ENCODE measurements around the gene GPR25. TPM values are rescaled to one million over a fixed set of nuclear protein-coding genes. Genes with fewer than 3 reads are reported as not detected.
A peak's percentile ranks its signal among the peaks of the same experiment; 100 is the strongest.
"Not testable (repeated sequence)": the region's sequence is repeated elsewhere in the genome, so short reads cannot be mapped to it uniquely, and the experiment has no call there.

GPR25 gene
- total RNA-seq, 4 donors from 2014 or later = 1.3 TPM; not detected in 3

GRCh38 chr1:200911361-200911760, 38.6 kb downstream of the GPR25 start:
- Histone ChIP-seq H3K27me3 (peaks cover 0 to 6% (median 0%) of the 10 kb centered on the region in 4 donors), H3K4me1 (peaks cover 23 to 75% (median 30%) of the 10 kb centered on the region in 3 donors), H3K27ac (peak overlapping the region in 2 of 4 donors; percentile 35 to 83), H3K4me3 (no peak overlapping the region), H3K9me3 (no peaks in the 10 kb centered on the region), H3K36me3 (peaks cover 0 to 39% (median 13%) of the 10 kb centered on the region in 3 donors)
- DNase-seq = no peak
- TF ChIP-seq CTCF (IDR thresholded peaks at IDR 0.05) (no peak), POLR2A (IDR thresholded peaks at IDR 0.05) (no peak)
- intact Hi-C loops (cut with DNase I) = no loop called here
- WGBS, 2 donors = 75 to 80% methylated on average over 13 to 16 of the region's 24 CpGs

- H3K27me3 ChIP-seq; H3K9me3 ChIP-seq; DNase-seq; H3K4me3 ChIP-seq; intact Hi-C loops (cut with DNase I): not testable (repeated sequence)
- Histone ChIP-seq H3K36me3 (peaks cover 0 to 39% (median 13%) of the 10 kb centered on the region in 3 donors), H3K27ac (peak overlapping the region; percentile 52 to 83 (median 78)), H3K4me1 (peaks cover 17 to 75% (median 30%) of the 10 kb centered on the region in 3 donors)
- WGBS, 2 donors = 20 to 46% methylated on average over 2 of the region's 21 CpGs
Observed at GRCh38 chr1:200911936-200912335, 39.2 kb downstream of the GPR25 start.

- Histone ChIP-seq H3K4me3 (no peak overlapping the region), H3K4me1 (peaks cover 16 to 71% (median 29%) of the 10 kb centered on the region in 3 donors), H3K27me3 (peaks cover 0 to 6% (median 0%) of the 10 kb centered on the region in 4 donors), H3K9me3 (no peaks in the 10 kb centered on the region), H3K27ac (peak overlapping the region; percentile 52 to 83 (median 78)), H3K36me3 (peaks cover 0 to 39% (median 13%) of the 10 kb centered on the region in 3 donors)
- intact Hi-C loops (cut with DNase I) = no loop called here
- no peak for DNase-seq
- WGBS, 2 donors = 34 to 36% methylated on average over 3 to 10 of the region's 13 CpGs
- no peak for TF ChIP-seq POLR2A (IDR thresholded peaks at IDR 0.05)
- TF ChIP-seq CTCF (IDR thresholded peaks at IDR 0.05) = no peak
Observed at GRCh38 chr1:200912737-200913407, 40.1 kb downstream of the GPR25 start.

GRCh38 chr1:200916152-200916551, 43.4 kb downstream of the GPR25 start:
- WGBS, 2 donors = no CpG with 5 or more reads among the region's 22 CpGs
- H3K4me1 ChIP-seq = peaks cover 7 to 43% (median 18%) of the 10 kb centered on the region in 3 donors
- DNase-seq = no peak
- H3K27me3 ChIP-seq = peaks cover 0 to 6% (median 0%) of the 10 kb centered on the region in 4 donors
- H3K27ac ChIP-seq = peak overlapping the region in 1 of 4 donors; percentile 14
- no peaks in the 10 kb centered on the region for H3K9me3 ChIP-seq
- H3K4me3 ChIP-seq = no peak overlapping the region
- TF ChIP-seq POLR2A (IDR thresholded peaks at IDR 0.05) (no peak), CTCF (IDR thresholded peaks at IDR 0.05) (peak in 1 of 6 experiments; percentile 31)
- H3K36me3 ChIP-seq = peaks cover 0 to 15% (median 2%) of the 10 kb centered on the region in 3 donors
- intact Hi-C loops (cut with DNase I) = no loop called here

GRCh38 chr1:200916681-200917080, 43.9 kb downstream of the GPR25 start:
- H3K4me3 ChIP-seq = no peak overlapping the region
- peak overlapping the region in 2 of 4 donors; percentile 23 to 70 for H3K27ac ChIP-seq
- WGBS, 2 donors = 77 to 80% methylated on average over 8 to 10 of the region's 11 CpGs
- H3K9me3 ChIP-seq = no peaks in the 10 kb centered on the region
- peaks cover 0 to 9% (median 0%) of the 10 kb centered on the region in 3 donors for H3K36me3 ChIP-seq
- DNase-seq = no peak
- intact Hi-C loops (cut with DNase I) = no loop called here
- TF ChIP-seq CTCF (IDR thresholded peaks at IDR 0.05) (no peak), POLR2A (IDR thresholded peaks at IDR 0.05) (no peak)
- peaks cover 0 to 6% (median 0%) of the 10 kb centered on the region in 4 donors for H3K27me3 ChIP-seq
- H3K4me1 ChIP-seq = peaks cover 3 to 38% (median 15%) of the 10 kb centered on the region in 3 donors

All from esophagus squamous epithelium (tissue), 5 donors.